HCT116 (cell line): ENCODE data around the gene TRIP13.

Experiments used
- CTCF ChIP-seq, 3 experiments: fragments of 200-600 bp in 1 of 3; sonication (generic) in 1 of 3; IDR thresholded peaks in 2 of 3; conservative IDR thresholded peaks in 1 of 3; 2 replicates each; pipeline ENCODE4 v1.5.1; 2012 to 2017; ENCODE audit warnings: low read depth in 2 of 3, low read length in 2 of 3, antibody characterized with exemption in 1 of 3, borderline replicate concordance in 1 of 3, control low read depth in 1 of 3, mild to moderate bottlenecking in 1 of 3, mixed read lengths in 1 of 3, mixed run types in 1 of 3, moderate library complexity in 1 of 3; ENCODE audit not compliant: insufficient read depth in 1 of 3
- POLR2A ChIP-seq: IDR thresholded peaks from 2 replicates; pipeline ENCODE4 v1.7.0; 2011; ENCODE audit warnings: borderline replicate concordance; ENCODE audit not compliant: insufficient read depth, insufficient read length; ENCODE audit errors: extremely low read depth
- SP1 ChIP-seq: IDR thresholded peaks from 2 replicates; pipeline ENCODE4 v1.6.1; 2012; ENCODE audit warnings: low read depth
- TF ChIP-seq, protein P1 (sequence below): IDR thresholded peaks from 2 replicates; pipeline ENCODE4 v1.6.1; 2012; ENCODE audit warnings: low read depth

DNA sequence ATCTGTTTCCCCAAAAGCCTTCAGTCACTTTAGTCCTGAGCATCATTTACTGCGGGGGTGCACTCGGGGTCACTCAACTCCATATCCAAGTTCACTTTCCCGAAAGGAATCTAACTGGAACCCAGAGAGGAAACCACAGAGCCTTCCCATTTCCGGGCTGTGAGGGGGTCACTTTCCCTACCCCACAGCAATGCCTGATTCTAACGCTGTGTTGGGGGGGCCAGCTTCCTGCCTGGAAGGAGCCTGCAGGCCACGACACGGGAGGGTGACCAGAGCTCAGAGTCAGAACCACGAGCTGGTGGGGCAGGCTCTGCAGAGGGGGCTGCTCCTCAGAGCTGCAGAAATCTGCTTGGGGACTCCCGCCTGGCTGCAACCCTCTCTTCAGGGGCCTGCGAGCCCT lies 20.4 kb upstream of the TRIP13 start:
- no peak for TF ChIP-seq CTCF (IDR thresholded peaks at IDR 0.05 in 2 of 3, conservative IDR thresholded peaks at IDR 0.05 in 1 of 3; ENCODE audit: borderline replicate concordance in 1 of 3, insufficient read depth in 1 of 3, low read depth in 2 of 3, low read length in 2 of 3)
- TF ChIP-seq, protein P1, sequence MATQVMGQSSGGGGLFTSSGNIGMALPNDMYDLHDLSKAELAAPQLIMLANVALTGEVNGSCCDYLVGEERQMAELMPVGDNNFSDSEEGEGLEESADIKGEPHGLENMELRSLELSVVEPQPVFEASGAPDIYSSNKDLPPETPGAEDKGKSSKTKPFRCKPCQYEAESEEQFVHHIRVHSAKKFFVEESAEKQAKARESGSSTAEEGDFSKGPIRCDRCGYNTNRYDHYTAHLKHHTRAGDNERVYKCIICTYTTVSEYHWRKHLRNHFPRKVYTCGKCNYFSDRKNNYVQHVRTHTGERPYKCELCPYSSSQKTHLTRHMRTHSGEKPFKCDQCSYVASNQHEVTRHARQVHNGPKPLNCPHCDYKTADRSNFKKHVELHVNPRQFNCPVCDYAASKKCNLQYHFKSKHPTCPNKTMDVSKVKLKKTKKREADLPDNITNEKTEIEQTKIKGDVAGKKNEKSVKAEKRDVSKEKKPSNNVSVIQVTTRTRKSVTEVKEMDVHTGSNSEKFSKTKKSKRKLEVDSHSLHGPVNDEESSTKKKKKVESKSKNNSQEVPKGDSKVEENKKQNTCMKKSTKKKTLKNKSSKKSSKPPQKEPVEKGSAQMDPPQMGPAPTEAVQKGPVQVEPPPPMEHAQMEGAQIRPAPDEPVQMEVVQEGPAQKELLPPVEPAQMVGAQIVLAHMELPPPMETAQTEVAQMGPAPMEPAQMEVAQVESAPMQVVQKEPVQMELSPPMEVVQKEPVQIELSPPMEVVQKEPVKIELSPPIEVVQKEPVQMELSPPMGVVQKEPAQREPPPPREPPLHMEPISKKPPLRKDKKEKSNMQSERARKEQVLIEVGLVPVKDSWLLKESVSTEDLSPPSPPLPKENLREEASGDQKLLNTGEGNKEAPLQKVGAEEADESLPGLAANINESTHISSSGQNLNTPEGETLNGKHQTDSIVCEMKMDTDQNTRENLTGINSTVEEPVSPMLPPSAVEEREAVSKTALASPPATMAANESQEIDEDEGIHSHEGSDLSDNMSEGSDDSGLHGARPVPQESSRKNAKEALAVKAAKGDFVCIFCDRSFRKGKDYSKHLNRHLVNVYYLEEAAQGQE, result no peak
- no peak for TF ChIP-seq POLR2A
- TF ChIP-seq SP1, result no peak
